PFSK-1 (cell line): Measurements from ENCODE around the gene ABCC1.

Source experiments
- POLR2AphosphoS5 ChIP-seq: IDR thresholded peaks from 2 replicates; pipeline ENCODE4 v1.6.1; 2012; ENCODE audit warnings: low read depth, mild to moderate bottlenecking, control low read depth, low read length, moderate library complexity
- SIN3A ChIP-seq: IDR thresholded peaks from 2 replicates; pipeline ENCODE4 v1.6.1; 2012; ENCODE audit warnings: mild to moderate bottlenecking, low read length, moderate library complexity, borderline replicate concordance; ENCODE audit not compliant: insufficient read depth
- TAF1 ChIP-seq: IDR thresholded peaks from 2 replicates; pipeline ENCODE4 v1.6.1; 2012; ENCODE audit warnings: low read length, control low read depth, borderline replicate concordance; ENCODE audit not compliant: insufficient read depth
- TF ChIP-seq, protein P1 (sequence below), 2 experiments: IDR thresholded peaks; 2 replicates each; pipeline versions ENCODE4 v1.6.1 to v1.8.0; 2011 to 2012; ENCODE audit warnings: low read depth in 2 of 2, low read length in 2 of 2, control low read depth in 1 of 2, inconsistent platforms in 1 of 2, mild to moderate bottlenecking in 1 of 2, moderate library complexity in 1 of 2; ENCODE audit not compliant: insufficient read depth in 1 of 2

DNA sequence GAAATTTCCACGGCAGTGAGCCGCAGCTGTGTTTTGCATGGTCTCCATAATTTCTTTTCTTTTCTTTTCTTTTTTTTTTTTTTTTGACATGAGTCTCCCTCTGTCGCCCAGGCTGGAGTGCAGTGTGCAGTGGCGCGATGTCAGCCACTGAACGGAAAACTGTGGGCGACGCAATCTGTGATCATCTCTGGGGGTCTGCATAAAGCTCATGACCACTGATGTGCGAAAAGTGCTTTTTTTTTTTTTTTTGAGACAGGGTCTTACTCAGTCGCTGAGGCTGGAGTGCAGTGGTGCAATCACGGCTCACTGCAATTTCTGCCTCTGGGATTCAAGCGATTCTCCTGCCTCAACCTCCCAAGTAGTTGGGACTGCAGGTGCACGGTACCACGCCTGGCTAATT lies 156.2 kb downstream of the ABCC1 start:
- TF ChIP-seq TAF1 (no peak), POLR2AphosphoS5 (no peak), SIN3A (no peak)
- TF ChIP-seq, protein P1, sequence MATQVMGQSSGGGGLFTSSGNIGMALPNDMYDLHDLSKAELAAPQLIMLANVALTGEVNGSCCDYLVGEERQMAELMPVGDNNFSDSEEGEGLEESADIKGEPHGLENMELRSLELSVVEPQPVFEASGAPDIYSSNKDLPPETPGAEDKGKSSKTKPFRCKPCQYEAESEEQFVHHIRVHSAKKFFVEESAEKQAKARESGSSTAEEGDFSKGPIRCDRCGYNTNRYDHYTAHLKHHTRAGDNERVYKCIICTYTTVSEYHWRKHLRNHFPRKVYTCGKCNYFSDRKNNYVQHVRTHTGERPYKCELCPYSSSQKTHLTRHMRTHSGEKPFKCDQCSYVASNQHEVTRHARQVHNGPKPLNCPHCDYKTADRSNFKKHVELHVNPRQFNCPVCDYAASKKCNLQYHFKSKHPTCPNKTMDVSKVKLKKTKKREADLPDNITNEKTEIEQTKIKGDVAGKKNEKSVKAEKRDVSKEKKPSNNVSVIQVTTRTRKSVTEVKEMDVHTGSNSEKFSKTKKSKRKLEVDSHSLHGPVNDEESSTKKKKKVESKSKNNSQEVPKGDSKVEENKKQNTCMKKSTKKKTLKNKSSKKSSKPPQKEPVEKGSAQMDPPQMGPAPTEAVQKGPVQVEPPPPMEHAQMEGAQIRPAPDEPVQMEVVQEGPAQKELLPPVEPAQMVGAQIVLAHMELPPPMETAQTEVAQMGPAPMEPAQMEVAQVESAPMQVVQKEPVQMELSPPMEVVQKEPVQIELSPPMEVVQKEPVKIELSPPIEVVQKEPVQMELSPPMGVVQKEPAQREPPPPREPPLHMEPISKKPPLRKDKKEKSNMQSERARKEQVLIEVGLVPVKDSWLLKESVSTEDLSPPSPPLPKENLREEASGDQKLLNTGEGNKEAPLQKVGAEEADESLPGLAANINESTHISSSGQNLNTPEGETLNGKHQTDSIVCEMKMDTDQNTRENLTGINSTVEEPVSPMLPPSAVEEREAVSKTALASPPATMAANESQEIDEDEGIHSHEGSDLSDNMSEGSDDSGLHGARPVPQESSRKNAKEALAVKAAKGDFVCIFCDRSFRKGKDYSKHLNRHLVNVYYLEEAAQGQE (IDR thresholded peaks at IDR 0.05; ENCODE audit: insufficient read depth in 1 of 2, low read depth in 2 of 2, low read length in 2 of 2) = no peak
